ENCODE measurements around the gene HTATIP2.

DNA sequence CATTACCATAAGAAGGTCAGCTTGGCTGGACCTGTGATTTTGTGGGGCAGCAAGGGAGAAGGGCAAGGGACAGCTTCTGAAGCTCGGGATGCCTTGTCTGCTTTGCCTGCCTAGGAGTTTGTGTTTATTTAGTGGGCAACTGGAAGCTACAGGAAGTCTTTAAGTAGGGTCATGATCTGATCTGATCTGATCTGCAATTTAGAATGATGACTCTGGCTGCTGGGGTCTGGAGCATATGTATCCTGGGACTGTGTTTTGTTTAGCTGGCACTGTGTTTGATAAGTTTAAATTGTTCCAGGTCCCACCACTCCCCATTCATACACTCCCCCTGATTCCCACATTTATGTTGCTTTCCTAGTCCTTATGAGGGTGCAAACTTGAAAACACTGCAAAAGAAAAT, 47.7 kb upstream of the HTATIP2 start:
- TF ChIP-seq CTCF (IDR thresholded peaks at IDR 0.05; ENCODE audit: low read depth, low read length, poor library complexity, severe bottlenecking) (no peak), EZH2phosphoT487 (IDR thresholded peaks at IDR 0.05; ENCODE audit: borderline replicate concordance, low read length) (no peak)
